OCI-LY1 (cell line): ENCODE results near the gene RYR1.
"Not testable (repeated sequence)": the region's sequence is repeated elsewhere in the genome, so short reads cannot be mapped to it uniquely, and the experiment has no call there.

ENCODE experiments used
- H2AFZ ChIP-seq: fragments of 200-600 bp; sonication (generic), shearing (Covaris generic); 2 replicates; pipeline ENCODE4 v1.6.0; 2014; ENCODE audit warnings: antibody characterized with exemption, mild to moderate bottlenecking, low read length
- H3F3A ChIP-seq: fragments of 200-600 bp; sonication (generic), shearing (Covaris generic); 2 replicates; pipeline ENCODE4 v1.6.0; 2014; ENCODE audit warnings: mild to moderate bottlenecking, antibody characterized with exemption, low read length, moderate library complexity; ENCODE audit not compliant: insufficient read depth
- H3K27ac ChIP-seq: fragments of 200-600 bp; sonication (generic); 2 replicates; pipeline ENCODE4 v1.5.1; 2014; ENCODE audit warnings: low read length, mixed run types, mild to moderate bottlenecking, low read depth; ENCODE audit not compliant: poor library complexity, severe bottlenecking
- H3K27me3 ChIP-seq: fragments of 200-600 bp; sonication (generic); 2 replicates; pipeline ENCODE4 v1.6.0; 2014; ENCODE audit warnings: antibody characterized with exemption, mild to moderate bottlenecking, low read length, moderate library complexity; ENCODE audit not compliant: insufficient read depth
- H3K36me3 ChIP-seq: fragments of 200-600 bp; sonication (generic); 2 replicates; pipeline ENCODE4 v1.6.1; 2014; ENCODE audit warnings: mild to moderate bottlenecking, antibody characterized with exemption, low read length, moderate library complexity, mixed read lengths; ENCODE audit not compliant: insufficient read depth
- H3K4me1 ChIP-seq: fragments of 200-600 bp; sonication (generic); 2 replicates; pipeline ENCODE4 v1.5.1; 2014; ENCODE audit warnings: mild to moderate bottlenecking, low read length, moderate library complexity; ENCODE audit not compliant: insufficient read depth, severe bottlenecking
- H3K4me2 ChIP-seq: fragments of 200-600 bp; sonication (generic), shearing (Covaris generic); 2 replicates; pipeline ENCODE4 v1.6.1; 2014; ENCODE audit warnings: low read length
- H3K4me3 ChIP-seq: fragments of 200-600 bp; sonication (generic); 2 replicates; pipeline ENCODE4 v1.5.1; 2014; ENCODE audit warnings: low read length, low read depth, mild to moderate bottlenecking, mixed read lengths; ENCODE audit not compliant: poor library complexity, severe bottlenecking
- H3K79me2 ChIP-seq: fragments of 200-600 bp; shearing (Covaris generic); 2 replicates; pipeline ENCODE4 v1.6.1; 2016; ENCODE audit warnings: mixed run types, low read length, mixed read lengths; ENCODE audit not compliant: insufficient read depth
- H3K9ac ChIP-seq: fragments of 200-600 bp; sonication (generic), shearing (Covaris generic); 2 replicates; pipeline ENCODE4 v1.6.1; 2014; ENCODE audit warnings: mild to moderate bottlenecking, low read length, mixed read lengths
- H3K9me2 ChIP-seq: fragments of 200-600 bp; sonication (generic), shearing (Covaris generic); 2 replicates; pipeline ENCODE4 v1.6.1; 2014; ENCODE audit warnings: low read depth, mild to moderate bottlenecking, low read length, mixed read lengths
- H3K9me3 ChIP-seq: fragments of 200-600 bp; shearing (Covaris generic); 2 replicates; pipeline ENCODE4 v1.6.1; 2014; ENCODE audit warnings: low read length, mixed read lengths
- H4K20me1 ChIP-seq: fragments of 200-600 bp; sonication (generic), shearing (Covaris generic); 2 replicates; pipeline ENCODE4 v1.6.0; 2016; ENCODE audit warnings: mild to moderate bottlenecking, low read length; ENCODE audit not compliant: insufficient read depth
- CTCF ChIP-seq: fragments of 200-600 bp; sonication (generic), shearing (Covaris generic); IDR thresholded peaks from 2 replicates; pipeline ENCODE4 v1.5.1; 2017; ENCODE audit warnings: mild to moderate bottlenecking, antibody characterized with exemption, low read length, moderate library complexity, mixed read lengths
- EZH2 ChIP-seq: fragments of 200-600 bp; sonication (generic), shearing (Covaris generic); IDR thresholded peaks from 2 replicates; pipeline ENCODE4 v1.8.0; 2017; ENCODE audit warnings: borderline replicate concordance, mixed run types, mild to moderate bottlenecking, antibody characterized with exemption, low read length, moderate library complexity, mixed read lengths

RYR1 gene

GRCh38 chr19:38624822-38625221, 191.3 kb downstream of the RYR1 start:
- H3K4me3 ChIP-seq = no peak overlapping the region
- peaks cover 3% of the 10 kb centered on the region for H3K79me2 ChIP-seq
- H2AFZ ChIP-seq = no peak overlapping the region
- H4K20me1 ChIP-seq = no peaks in the 10 kb centered on the region
- no peak overlapping the region for H3K27ac ChIP-seq
- TF ChIP-seq EZH2 = no peak
- no peak for TF ChIP-seq CTCF
- no peaks in the 10 kb centered on the region for H3K9me2 ChIP-seq
- H3K9ac ChIP-seq = no peak overlapping the region
- H3K4me1 ChIP-seq = peaks cover 5% of the 10 kb centered on the region
- no peaks in the 10 kb centered on the region for H3K9me3 ChIP-seq
- no peak overlapping the region for H3K4me2 ChIP-seq
- H3K36me3 ChIP-seq = peaks cover 85% of the 10 kb centered on the region
- no peaks in the 10 kb centered on the region for H3K27me3 ChIP-seq
- no peaks in the 10 kb centered on the region for H3F3A ChIP-seq

GRCh38 chr19:38626401-38626800, 192.9 kb downstream of the RYR1 start:
- H3F3A ChIP-seq = no peaks in the 10 kb centered on the region
- no peak overlapping the region for H3K4me3 ChIP-seq
- H3K4me1 ChIP-seq = no peaks in the 10 kb centered on the region
- H3K4me2 ChIP-seq = no peak overlapping the region
- no peak overlapping the region for H3K9ac ChIP-seq
- H3K9me2 ChIP-seq = no peaks in the 10 kb centered on the region
- H3K27me3 ChIP-seq = no peaks in the 10 kb centered on the region
- no peak overlapping the region for H2AFZ ChIP-seq
- H3K9me3 ChIP-seq = no peaks in the 10 kb centered on the region
- no peak for TF ChIP-seq EZH2
- no peak for TF ChIP-seq CTCF
- H4K20me1 ChIP-seq = no peaks in the 10 kb centered on the region
- no peak overlapping the region for H3K27ac ChIP-seq
- H3K36me3 ChIP-seq = peaks cover 81% of the 10 kb centered on the region
- no peaks in the 10 kb centered on the region for H3K79me2 ChIP-seq

- Histone ChIP-seq H3K9me3 (no peaks in the 10 kb centered on the region), H4K20me1 (no peaks in the 10 kb centered on the region), H3K27ac (no peak overlapping the region), H3K4me1 (no peaks in the 10 kb centered on the region), H2AFZ (no peak overlapping the region), H3K79me2 (no peaks in the 10 kb centered on the region), H3K4me3 (no peak overlapping the region), H3F3A (no peaks in the 10 kb centered on the region), H3K36me3 (peaks cover 69% of the 10 kb centered on the region), H3K9ac (no peak overlapping the region), H3K9me2 (no peaks in the 10 kb centered on the region), H3K4me2 (no peak overlapping the region), H3K27me3 (no peaks in the 10 kb centered on the region)
- TF ChIP-seq CTCF = no peak
These were observed 196.1 kb downstream of the RYR1 start for GRCh38 chr19:38629568-38629967.

GRCh38 chr19:38631301-38631700, 197.8 kb downstream of the RYR1 start:
- H3K4me2 ChIP-seq, H3K27ac ChIP-seq, H3K9me3 ChIP-seq, H4K20me1 ChIP-seq, H3K27me3 ChIP-seq, H3K4me3 ChIP-seq, H3K4me1 ChIP-seq, H3F3A ChIP-seq, H2AFZ ChIP-seq, H3K9me2 ChIP-seq, H3K79me2 ChIP-seq, H3K9ac ChIP-seq: not testable (repeated sequence)
- H3K36me3 ChIP-seq = peaks cover 69% of the 10 kb centered on the region

GRCh38 chr19:38631811-38632475, 198.5 kb downstream of the RYR1 start:
- H3K9me2 ChIP-seq, H3K4me2 ChIP-seq, H3F3A ChIP-seq, H3K27ac ChIP-seq, H3K4me3 ChIP-seq, H3K9me3 ChIP-seq, H3K79me2 ChIP-seq, H3K9ac ChIP-seq, H2AFZ ChIP-seq, H3K4me1 ChIP-seq, H3K27me3 ChIP-seq, H4K20me1 ChIP-seq: not testable (repeated sequence)
- H3K36me3 ChIP-seq = peaks cover 68% of the 10 kb centered on the region
